HG03342 (cell line): ENCODE results near the gene SLC44A1.

ENCODE experiments used
- ATAC-seq: cut with Tn5 transposase; IDR thresholded peaks from one replicate; pipeline ENCODE4 v1.9.1; 2021; ENCODE audit warnings: mild to moderate bottlenecking, moderate library complexity; ENCODE audit not compliant: unreplicated experiment

The SLC44A1 gene

GRCh38 chr9:105297442-105298075 is 53.1 kb downstream of the SLC44A1 start:
- ATAC-seq: no peak

GRCh38 chr9:105299190-105299854 is 54.9 kb downstream of the SLC44A1 start:
- ATAC-seq: no peak

- ATAC-seq: no peak
These were observed 58.3 kb downstream of the SLC44A1 start for GRCh38 chr9:105302728-105303127.

GRCh38 chr9:105305856-105306255 is 61.4 kb downstream of the SLC44A1 start:
- no peak for ATAC-seq

- no peak for ATAC-seq
These were observed 62.1 kb downstream of the SLC44A1 start for GRCh38 chr9:105306351-105307140.

GRCh38 chr9:105307591-105308130 is 63.2 kb downstream of the SLC44A1 start:
- no peak for ATAC-seq

- no peak for ATAC-seq
These were observed 64.2 kb downstream of the SLC44A1 start for GRCh38 chr9:105308461-105309341.

GRCh38 chr9:105309531-105309931 is 65.1 kb downstream of the SLC44A1 start:
- no peak for ATAC-seq

- ATAC-seq: no peak
These were observed 66.9 kb downstream of the SLC44A1 start for GRCh38 chr9:105311306-105311705.

- peak; percentile 53 for ATAC-seq
These were observed 68.8 kb downstream of the SLC44A1 start for GRCh38 chr9:105313238-105313637.

- ATAC-seq: no peak
These were observed 72.3 kb downstream of the SLC44A1 start for GRCh38 chr9:105316703-105317102.

- no peak for ATAC-seq
These were observed 74.3 kb downstream of the SLC44A1 start for GRCh38 chr9:105318729-105319191.

- no peak for ATAC-seq
These were observed 74.9 kb downstream of the SLC44A1 start for GRCh38 chr9:105319202-105319813.

GRCh38 chr9:105320568-105320967 is 76.1 kb downstream of the SLC44A1 start:
- no peak for ATAC-seq

- ATAC-seq: no peak
These were observed 83.8 kb downstream of the SLC44A1 start for GRCh38 chr9:105328296-105328695.

GRCh38 chr9:105328872-105329718 is 84.6 kb downstream of the SLC44A1 start:
- ATAC-seq: no peak

GRCh38 chr9:105329719-105330062 is 85.2 kb downstream of the SLC44A1 start:
- ATAC-seq: no peak

GRCh38 chr9:105330201-105330600 is 85.8 kb downstream of the SLC44A1 start:
- no peak for ATAC-seq

GRCh38 chr9:105330755-105331154 is 86.3 kb downstream of the SLC44A1 start:
- no peak for ATAC-seq
